Parathyroid adenoma (tissue), 2 donors: Measurements from ENCODE around the gene SPHK1.

ENCODE experiments used
- H2AFZ ChIP-seq: fragments of 300-600 bp; sonication (generic); one replicate; pipeline ENCODE4 v1.7.0; 2017; ENCODE audit warnings: antibody characterized with exemption, mild to moderate bottlenecking
- H3K27ac ChIP-seq: fragments of 300-600 bp; sonication (generic); one replicate; pipeline ENCODE4 v1.7.0; 2017
- H3K27me3 ChIP-seq: fragments of 300-600 bp; sonication (generic); one replicate; pipeline ENCODE4 v1.7.0; 2017; ENCODE audit warnings: low read length; ENCODE audit not compliant: control insufficient read depth, insufficient read depth
- H3K36me3 ChIP-seq: fragments of 300-600 bp; sonication (generic); one replicate; pipeline ENCODE4 v1.7.0; 2017; ENCODE audit warnings: low read length; ENCODE audit not compliant: control insufficient read depth, insufficient read depth
- H3K4me1 ChIP-seq: fragments of 300-600 bp; sonication (generic); one replicate; pipeline ENCODE4 v1.7.0; 2017; ENCODE audit warnings: control low read depth
- H3K4me2 ChIP-seq: fragments of 300-600 bp; sonication (generic); one replicate; pipeline ENCODE4 v1.7.0; 2017; ENCODE audit warnings: low read length
- H3K4me3 ChIP-seq: fragments of 300-600 bp; sonication (generic); one replicate; pipeline ENCODE4 v1.7.0; 2017; ENCODE audit warnings: low read depth, low read length
- H3K79me2 ChIP-seq: fragments of 300-600 bp; sonication (generic); one replicate; pipeline ENCODE4 v1.7.0; 2017; ENCODE audit warnings: control low read depth
- H3K9ac ChIP-seq: fragments of 300-600 bp; sonication (generic); one replicate; pipeline ENCODE4 v1.7.0; 2017; ENCODE audit warnings: mild to moderate bottlenecking
- H3K9me3 ChIP-seq: fragments of 300-600 bp; sonication (generic); one replicate; pipeline ENCODE4 v1.7.0; 2017; ENCODE audit warnings: low read length; ENCODE audit not compliant: control insufficient read depth
- TF ChIP-seq, protein P1 (sequence below): fragments of 300-600 bp; sonication (generic); IDR thresholded peaks from one replicate; pipeline ENCODE4 v1.7.0; 2017; ENCODE audit warnings: antibody characterized with exemption, mild to moderate bottlenecking
- donor health status: primary hyperparathyroidism.

Gene SPHK1

DNA sequence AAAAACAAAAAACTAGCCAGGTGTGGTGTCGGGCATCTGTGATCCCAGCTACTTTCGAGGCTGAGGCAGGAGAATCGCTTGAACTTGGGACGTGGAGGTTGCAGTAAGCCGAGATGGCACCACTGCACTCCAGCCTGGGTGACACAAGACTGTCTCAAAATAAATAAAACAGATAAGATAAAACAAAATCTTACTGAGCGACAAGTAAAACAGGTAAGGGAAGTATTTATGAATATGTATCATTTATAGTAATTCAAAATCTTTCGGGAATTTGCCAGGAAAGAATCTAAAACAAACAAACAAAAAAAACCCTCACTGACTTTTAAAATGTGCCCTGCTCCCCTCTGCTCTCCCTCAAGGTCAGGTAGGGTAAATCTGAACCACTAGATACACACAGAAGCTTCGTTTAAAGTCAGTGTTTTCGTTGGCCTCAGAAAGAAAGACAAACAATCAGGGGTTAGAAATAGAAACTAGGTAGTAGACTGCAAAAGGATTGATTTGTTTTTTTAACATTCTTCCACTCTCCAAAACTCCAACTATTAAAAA is 32.8 kb upstream of the SPHK1 start:
- Histone ChIP-seq H3K9ac (no peak overlapping the region), H3K4me2 (peak overlapping the region; percentile 59), H3K4me3 (peak overlapping the region; percentile 43), H3K79me2 (peaks cover 17% of the 10 kb centered on the region), H3K27ac (no peak overlapping the region), H2AFZ (no peak overlapping the region), H3K9me3 (no peaks in the 10 kb centered on the region), H3K4me1 (no peaks in the 10 kb centered on the region), H3K27me3 (no peaks in the 10 kb centered on the region), H3K36me3 (no peaks in the 10 kb centered on the region)
- TF ChIP-seq, protein P1, sequence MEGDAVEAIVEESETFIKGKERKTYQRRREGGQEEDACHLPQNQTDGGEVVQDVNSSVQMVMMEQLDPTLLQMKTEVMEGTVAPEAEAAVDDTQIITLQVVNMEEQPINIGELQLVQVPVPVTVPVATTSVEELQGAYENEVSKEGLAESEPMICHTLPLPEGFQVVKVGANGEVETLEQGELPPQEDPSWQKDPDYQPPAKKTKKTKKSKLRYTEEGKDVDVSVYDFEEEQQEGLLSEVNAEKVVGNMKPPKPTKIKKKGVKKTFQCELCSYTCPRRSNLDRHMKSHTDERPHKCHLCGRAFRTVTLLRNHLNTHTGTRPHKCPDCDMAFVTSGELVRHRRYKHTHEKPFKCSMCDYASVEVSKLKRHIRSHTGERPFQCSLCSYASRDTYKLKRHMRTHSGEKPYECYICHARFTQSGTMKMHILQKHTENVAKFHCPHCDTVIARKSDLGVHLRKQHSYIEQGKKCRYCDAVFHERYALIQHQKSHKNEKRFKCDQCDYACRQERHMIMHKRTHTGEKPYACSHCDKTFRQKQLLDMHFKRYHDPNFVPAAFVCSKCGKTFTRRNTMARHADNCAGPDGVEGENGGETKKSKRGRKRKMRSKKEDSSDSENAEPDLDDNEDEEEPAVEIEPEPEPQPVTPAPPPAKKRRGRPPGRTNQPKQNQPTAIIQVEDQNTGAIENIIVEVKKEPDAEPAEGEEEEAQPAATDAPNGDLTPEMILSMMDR = no peak

DNA sequence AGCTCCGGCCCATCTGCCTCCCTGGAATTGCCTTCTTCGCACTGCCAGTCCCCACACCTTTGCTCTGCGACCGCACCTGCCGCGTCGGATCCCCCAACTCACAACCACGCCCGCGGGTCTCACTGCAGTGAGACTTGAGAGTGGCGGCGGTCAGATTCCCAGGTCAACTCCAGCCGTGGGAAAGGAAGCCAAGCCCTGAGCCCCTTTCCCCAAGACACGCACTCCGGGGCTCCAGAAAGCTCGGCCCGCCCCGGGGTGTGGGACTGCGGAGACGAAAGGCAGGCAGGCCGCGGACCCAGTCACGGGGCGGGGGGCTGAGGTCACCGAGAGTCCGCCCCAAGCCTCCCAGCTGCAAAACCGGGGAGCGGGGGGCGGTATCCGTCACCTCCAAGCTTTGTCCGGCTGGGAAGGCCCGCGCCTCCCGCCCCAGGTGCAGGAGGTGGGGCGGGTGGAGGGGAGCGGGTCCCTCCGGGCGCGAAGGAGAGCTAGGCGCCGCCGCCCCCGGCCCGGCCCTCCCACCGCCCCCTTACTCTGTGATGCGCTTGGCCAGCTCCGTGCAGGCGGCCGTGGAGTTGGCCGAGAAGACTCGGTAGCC is 31.3 kb upstream of the SPHK1 start:
- peaks cover 14% of the 10 kb centered on the region for H3K79me2 ChIP-seq
- H3K27ac ChIP-seq = peak overlapping the region; percentile 93
- peak overlapping the region; percentile 69 for H3K9ac ChIP-seq
- peak overlapping the region; percentile 92 for H3K4me2 ChIP-seq
- no peaks in the 10 kb centered on the region for H3K36me3 ChIP-seq
- TF ChIP-seq, protein P1 = no peak
- H3K4me3 ChIP-seq = peak overlapping the region; percentile 81
- no peaks in the 10 kb centered on the region for H3K27me3 ChIP-seq
- no peaks in the 10 kb centered on the region for H3K4me1 ChIP-seq
- H3K9me3 ChIP-seq = no peaks in the 10 kb centered on the region
- peak overlapping the region; percentile 96 for H2AFZ ChIP-seq

DNA sequence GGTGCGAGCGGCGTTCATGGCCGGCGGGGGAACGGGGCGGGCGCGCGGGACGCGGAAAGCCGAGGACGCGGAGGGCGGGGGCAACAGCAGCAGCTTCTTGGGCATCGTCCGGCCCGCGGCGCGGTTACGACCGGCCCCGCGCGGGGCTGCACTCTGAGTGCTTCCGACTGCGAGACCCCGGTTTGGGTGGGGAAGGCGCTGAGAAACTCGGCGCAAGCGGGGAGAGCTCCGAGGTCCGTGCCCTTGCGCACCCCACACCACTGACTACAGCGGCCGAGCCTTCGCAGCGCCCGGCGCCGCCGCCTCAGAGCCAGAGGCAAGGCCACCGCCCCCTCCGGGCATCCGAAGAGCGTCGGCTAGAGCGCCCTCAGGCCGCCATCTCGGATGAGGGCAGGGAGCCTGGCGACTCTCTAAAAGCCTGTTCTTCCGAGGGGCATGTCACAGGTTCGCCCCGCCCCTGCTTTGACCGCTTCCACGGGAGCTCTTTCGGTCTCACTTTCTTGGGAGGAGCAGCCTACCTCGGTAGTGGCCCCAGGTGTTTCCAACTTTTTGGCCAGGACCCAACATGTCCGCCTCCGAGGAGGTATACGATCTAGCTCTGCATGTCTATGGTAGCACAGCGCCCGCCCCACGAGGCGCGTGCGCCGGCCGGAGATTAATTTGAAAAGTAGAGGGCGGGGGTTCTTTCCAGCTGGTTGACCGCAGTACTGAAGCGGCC is 30.7 kb upstream of the SPHK1 start, which contains the start of gene PRPSAP1:
Gene PRPSAP1, minus strand, starts transcription at position 318 of the 718 bp plus-strand sequence. Its CDS starts 213 bp downstream, at position 105.
- Histone ChIP-seq H3K9me3 (no peaks in the 10 kb centered on the region), H3K4me2 (peak within 1 kb of the TSS; percentile 92), H3K4me1 (no peaks in the 10 kb centered on the region), H2AFZ (peak within 1 kb of the TSS; percentile 96), H3K27me3 (no peaks in the 10 kb centered on the region), H3K9ac (peak within 1 kb of the TSS; percentile 69), H3K27ac (peak within 1 kb of the TSS; percentile 93), H3K79me2 (peaks cover 14% of the 10 kb centered on the region), H3K4me3 (peak within 1 kb of the TSS; percentile 81), H3K36me3 (no peaks in the 10 kb centered on the region)
- TF ChIP-seq, protein P1 = peak; percentile 56

DNA sequence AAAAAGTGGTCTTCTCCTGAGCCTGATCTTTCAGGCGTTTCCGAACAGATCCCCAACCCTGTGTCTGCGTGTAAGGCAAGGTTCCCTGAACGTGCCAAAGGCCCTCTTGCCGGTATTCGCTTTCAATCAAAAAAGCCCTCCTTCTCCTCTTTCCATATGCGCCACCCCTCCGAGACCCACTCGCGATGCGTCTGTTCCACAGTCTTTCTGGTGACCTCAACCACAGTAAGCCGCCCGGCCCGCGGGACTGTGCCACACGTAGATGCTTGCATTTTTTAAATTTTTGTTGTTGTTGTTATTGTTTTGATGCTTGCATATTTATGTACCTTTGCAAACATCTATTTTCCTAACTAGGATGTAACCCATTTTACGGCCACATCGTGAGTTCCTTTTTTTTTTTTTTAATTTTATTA is 30.1 kb upstream of the SPHK1 start:
- no peaks in the 10 kb centered on the region for H3K36me3 ChIP-seq
- H3K9ac ChIP-seq = peak overlapping the region; percentile 38
- H2AFZ ChIP-seq = peak overlapping the region; percentile 96
- peak overlapping the region; percentile 81 for H3K4me3 ChIP-seq
- H3K79me2 ChIP-seq = peaks cover 14% of the 10 kb centered on the region
- no peaks in the 10 kb centered on the region for H3K9me3 ChIP-seq
- H3K27me3 ChIP-seq = no peaks in the 10 kb centered on the region
- TF ChIP-seq, protein P1 = no peak
- H3K4me1 ChIP-seq = no peaks in the 10 kb centered on the region
- peak overlapping the region; percentile 93 for H3K27ac ChIP-seq
- peak overlapping the region; percentile 92 for H3K4me2 ChIP-seq
